ENCODE measurements around the gene CYP21A2.
"Not testable (repeated sequence)": the region's sequence is repeated elsewhere in the genome, so short reads cannot be mapped to it uniquely, and the experiment has no call there.

GRCh38 chr6:31994421-31994820 lies 43.8 kb upstream of the CYP21A2 start:
- TF ChIP-seq, protein P1, sequence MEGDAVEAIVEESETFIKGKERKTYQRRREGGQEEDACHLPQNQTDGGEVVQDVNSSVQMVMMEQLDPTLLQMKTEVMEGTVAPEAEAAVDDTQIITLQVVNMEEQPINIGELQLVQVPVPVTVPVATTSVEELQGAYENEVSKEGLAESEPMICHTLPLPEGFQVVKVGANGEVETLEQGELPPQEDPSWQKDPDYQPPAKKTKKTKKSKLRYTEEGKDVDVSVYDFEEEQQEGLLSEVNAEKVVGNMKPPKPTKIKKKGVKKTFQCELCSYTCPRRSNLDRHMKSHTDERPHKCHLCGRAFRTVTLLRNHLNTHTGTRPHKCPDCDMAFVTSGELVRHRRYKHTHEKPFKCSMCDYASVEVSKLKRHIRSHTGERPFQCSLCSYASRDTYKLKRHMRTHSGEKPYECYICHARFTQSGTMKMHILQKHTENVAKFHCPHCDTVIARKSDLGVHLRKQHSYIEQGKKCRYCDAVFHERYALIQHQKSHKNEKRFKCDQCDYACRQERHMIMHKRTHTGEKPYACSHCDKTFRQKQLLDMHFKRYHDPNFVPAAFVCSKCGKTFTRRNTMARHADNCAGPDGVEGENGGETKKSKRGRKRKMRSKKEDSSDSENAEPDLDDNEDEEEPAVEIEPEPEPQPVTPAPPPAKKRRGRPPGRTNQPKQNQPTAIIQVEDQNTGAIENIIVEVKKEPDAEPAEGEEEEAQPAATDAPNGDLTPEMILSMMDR (IDR thresholded peaks at IDR 0.05; ENCODE audit: low read depth, low read length), result not testable (repeated sequence)
- not testable (repeated sequence) for TF ChIP-seq POLR2A (IDR thresholded peaks at IDR 0.05; ENCODE audit: extremely low read depth, insufficient read length)
- TF ChIP-seq, protein P2, sequence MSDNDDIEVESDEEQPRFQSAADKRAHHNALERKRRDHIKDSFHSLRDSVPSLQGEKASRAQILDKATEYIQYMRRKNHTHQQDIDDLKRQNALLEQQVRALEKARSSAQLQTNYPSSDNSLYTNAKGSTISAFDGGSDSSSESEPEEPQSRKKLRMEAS (IDR thresholded peaks at IDR 0.05; ENCODE audit: low read depth, low read length), result not testable (repeated sequence)
